HG02943 (cell line): ENCODE data around the gene DYNLT1.
"Not testable (repeated sequence)": the region's sequence is repeated elsewhere in the genome, so short reads cannot be mapped to it uniquely, and the experiment has no call there.

Experiments used
- ATAC-seq: cut with Tn5 transposase; IDR thresholded peaks from one replicate; pipeline ENCODE4 v1.9.1; 2021; ENCODE audit warnings: mild to moderate bottlenecking, low read depth, moderate library complexity; ENCODE audit not compliant: unreplicated experiment

DYNLT1 gene

GRCh38 chr6:158645064-158646022, 800 bp upstream of the DYNLT1 start:
- no peak for ATAC-seq

- no peak for ATAC-seq
These were observed 710 bp downstream of the DYNLT1 start for GRCh38 chr6:158643836-158644230.

- no peak for ATAC-seq
These were observed 2.4 kb downstream of the DYNLT1 start for GRCh38 chr6:158642097-158642601.

GRCh38 chr6:158640519-158640918, 4.0 kb downstream of the DYNLT1 start:
- no peak for ATAC-seq

- ATAC-seq, result no peak
These were observed 5.5 kb downstream of the DYNLT1 start for GRCh38 chr6:158639056-158639455.

GRCh38 chr6:158638324-158638854, 6.2 kb downstream of the DYNLT1 start:
- ATAC-seq, result no peak

GRCh38 chr6:158636778-158637177, 7.8 kb downstream of the DYNLT1 start:
- ATAC-seq, result no peak

- ATAC-seq, result no peak
These were observed 9.0 kb downstream of the DYNLT1 start for GRCh38 chr6:158635427-158636073.

GRCh38 chr6:158634695-158635426, 9.7 kb downstream of the DYNLT1 start:
- ATAC-seq, result no peak

GRCh38 chr6:158633127-158633526, 11.4 kb downstream of the DYNLT1 start:
- ATAC-seq, result no peak

- ATAC-seq, result not testable (repeated sequence)
These were observed 11.9 kb downstream of the DYNLT1 start for GRCh38 chr6:158632538-158633119.

GRCh38 chr6:158631678-158632537, 12.6 kb downstream of the DYNLT1 start:
- no peak for ATAC-seq

- ATAC-seq, result no peak
These were observed 13.5 kb downstream of the DYNLT1 start for GRCh38 chr6:158630938-158631616.

GRCh38 chr6:158629367-158630221, 14.9 kb downstream of the DYNLT1 start:
- ATAC-seq, result no peak

GRCh38 chr6:158628542-158628941, 16.0 kb downstream of the DYNLT1 start:
- ATAC-seq, result no peak

GRCh38 chr6:158627940-158628211, 16.7 kb downstream of the DYNLT1 start:
- no peak for ATAC-seq

- ATAC-seq, result no peak
These were observed 17.2 kb downstream of the DYNLT1 start for GRCh38 chr6:158627168-158627939.
